H1 (cell line): Measurements from ENCODE around the gene ZNF280C. TPM values are rescaled to one million over a fixed set of nuclear protein-coding genes. Genes with fewer than 3 reads are reported as not detected.

Source experiments
- CTCF ChIA-PET: fragments of 300-600 bp; sonication (Branson Sonifier 250); formaldehyde crosslinking; loops from one replicate; lab custom pipeline; 2021; ENCODE audit not compliant: partially characterized antibody; lab: Charles Lee
- POLR2A ChIA-PET: fragments of 300-600 bp; sonication (Branson Sonifier 250); formaldehyde crosslinking; loops from one replicate; lab custom pipeline; 2021; ENCODE audit warnings: inconsistent platforms; ENCODE audit not compliant: partially characterized antibody; lab: Charles Lee
- DNase-seq, 2 experiments: peaks; one replicate each; pipeline versions ENCODE4 v3.0.0 to v3.0.0-alpha.2; 2010 to 2022; ENCODE audit warnings: low spot score in 2 of 2, low read depth in 1 of 2, mixed read lengths in 1 of 2
- FAIRE-seq: peaks from 2 replicates; lab custom pipeline; 2011; peaks lifted over from hg19 to GRCh38; lab: Jason Lieb, UNC
- H2AFZ ChIP-seq: 2 replicates; pipeline ENCODE4 v1.8.1; 2012; ENCODE audit warnings: low read length, inconsistent platforms
- H2AK5ac ChIP-seq: 2 replicates; pipeline ENCODE4 v1.6.1; 2013; ENCODE audit warnings: low read depth, low read length
- H2BK120ac ChIP-seq: replicated peaks from 2 replicates; pipeline ENCODE3; 2013; ENCODE audit warnings: low read depth, low read length, inconsistent platforms
- H2BK12ac ChIP-seq: 2 replicates; pipeline ENCODE4 v1.6.1; 2013; ENCODE audit warnings: low read depth, low read length
- H2BK15ac ChIP-seq: 2 replicates; pipeline ENCODE4 v1.6.1; 2013; ENCODE audit warnings: low read length
- H2BK20ac ChIP-seq: 2 replicates; pipeline ENCODE4 v1.6.1; 2013; ENCODE audit warnings: low read length
- H2BK5ac ChIP-seq: 2 replicates; pipeline ENCODE4 v1.6.1; 2013; ENCODE audit warnings: low read depth, low read length
- H3K14ac ChIP-seq: 2 replicates; pipeline ENCODE4 v1.6.1; 2013; ENCODE audit warnings: inconsistent platforms; ENCODE audit not compliant: insufficient read length
- H3K18ac ChIP-seq: 2 replicates; pipeline ENCODE4 v1.6.1; 2013; ENCODE audit warnings: low read length; ENCODE audit errors: extremely low read depth
- H3K23ac ChIP-seq: 2 replicates; pipeline ENCODE4 v1.6.1; 2013; ENCODE audit warnings: inconsistent platforms; ENCODE audit not compliant: insufficient read length
- H3K23me2 ChIP-seq: 2 replicates; pipeline ENCODE4 v1.6.1; 2013; ENCODE audit warnings: low read depth, low read length
- H3K27ac ChIP-seq: 2 replicates; pipeline ENCODE4 v1.6.1; 2011; ENCODE audit warnings: low read depth, low read length, inconsistent platforms
- H3K27me3 ChIP-seq, 4 experiments: replicated peaks in 1 of 4; 1 replicate in 1 of 4; 2 replicates in 3 of 4; pipeline versions ENCODE4 v1.6.1 to v1.8.1; 2011 to 2013; ENCODE audit warnings: low read length in 3 of 4, mild to moderate bottlenecking in 3 of 4, inconsistent platforms in 2 of 4, mixed read lengths in 2 of 4, moderate library complexity in 1 of 4; ENCODE audit not compliant: control insufficient read depth in 3 of 4, insufficient read depth in 3 of 4; ENCODE audit errors: extremely low read depth in 1 of 4
- H3K36me3 ChIP-seq, 4 experiments: 2 replicates each; pipeline versions ENCODE4 v1.6.1 to v1.8.1; 2011 to 2013; ENCODE audit warnings: mild to moderate bottlenecking in 4 of 4, low read length in 3 of 4, moderate library complexity in 2 of 4, control low read depth in 1 of 4, inconsistent platforms in 1 of 4; ENCODE audit not compliant: insufficient read depth in 4 of 4, control insufficient read depth in 2 of 4
- H3K4ac ChIP-seq: replicated peaks from 2 replicates; pipeline ENCODE3; 2013; ENCODE audit warnings: low read length, low read depth, mixed read lengths, inconsistent platforms; ENCODE audit not compliant: insufficient read length
- H3K4me1 ChIP-seq, 4 experiments: replicated peaks in 1 of 4; 1 replicate in 1 of 4; 2 replicates in 3 of 4; pipeline versions ENCODE4 v1.6.1 to v1.8.1; 2011 to 2013; ENCODE audit warnings: low read length in 3 of 4, inconsistent platforms in 2 of 4, mixed read lengths in 1 of 4; ENCODE audit not compliant: insufficient read depth in 4 of 4, control insufficient read depth in 3 of 4
- H3K4me2 ChIP-seq, 2 experiments: 2 replicates each; pipeline versions ENCODE4 v1.6.1 to v1.8.1; 2011 to 2013; ENCODE audit warnings: low read depth in 2 of 2, low read length in 2 of 2, control low read depth in 1 of 2, inconsistent platforms in 1 of 2, mild to moderate bottlenecking in 1 of 2; ENCODE audit not compliant: insufficient read depth in 1 of 2
- H3K4me3 ChIP-seq, 4 experiments: fragments of 200-600, 300-600 bp in 1 of 4; sonication (generic), shearing (Covaris generic), sonication (Bioruptor Twin) in 1 of 4; 2 replicates each; pipeline versions ENCODE4 v1.5.1 to v1.8.1; 2011 to 2016; ENCODE audit warnings: low read length in 4 of 4, low read depth in 3 of 4, control low read depth in 2 of 4, inconsistent platforms in 2 of 4, mild to moderate bottlenecking in 2 of 4, mixed read lengths in 1 of 4, moderate library complexity in 1 of 4; ENCODE audit not compliant: insufficient read depth in 2 of 4; ENCODE audit errors: extremely low read depth in 1 of 4
- H3K56ac ChIP-seq: replicated peaks from 2 replicates; pipeline ENCODE3; 2013; ENCODE audit warnings: low read depth, mild to moderate bottlenecking, mixed read lengths, low read length, inconsistent platforms; ENCODE audit not compliant: insufficient read length
- H3K79me1 ChIP-seq: 2 replicates; pipeline ENCODE4 v1.6.1; 2013; ENCODE audit warnings: low read depth, low read length, control low read depth
- H3K79me2 ChIP-seq, 2 experiments: 2 replicates each; pipeline versions ENCODE4 v1.6.1 to v1.8.1; 2012 to 2013; ENCODE audit warnings: low read length in 2 of 2, mild to moderate bottlenecking in 2 of 2, inconsistent platforms in 1 of 2; ENCODE audit not compliant: insufficient read depth in 2 of 2, control insufficient read depth in 1 of 2
- H3K9ac ChIP-seq, 4 experiments: replicated peaks in 1 of 4; 1 replicate in 1 of 4; 2 replicates in 3 of 4; pipeline versions ENCODE4 v1.6.1 to v1.8.1; 2011 to 2013; ENCODE audit warnings: low read depth in 3 of 4, low read length in 3 of 4, control low read depth in 2 of 4, mild to moderate bottlenecking in 2 of 4, moderate library complexity in 2 of 4, inconsistent platforms in 1 of 4; ENCODE audit errors: extremely low read depth in 1 of 4
- H3K9me3 ChIP-seq, 2 experiments: 2 replicates each; pipeline versions ENCODE4 v1.6.1 to v1.8.1; 2012 to 2013; ENCODE audit warnings: mild to moderate bottlenecking in 2 of 2, moderate library complexity in 2 of 2, control low read depth in 1 of 2, inconsistent platforms in 1 of 2, low read depth in 1 of 2, low read length in 1 of 2, mixed read lengths in 1 of 2; ENCODE audit not compliant: insufficient read depth in 2 of 2
- H4K20me1 ChIP-seq, 2 experiments: replicated peaks in 1 of 2; 2 replicates each; pipeline versions ENCODE3 to v1.8.1; 2011 to 2013; ENCODE audit warnings: inconsistent platforms in 2 of 2, low read length in 2 of 2, mild to moderate bottlenecking in 1 of 2; ENCODE audit not compliant: insufficient read depth in 2 of 2, control insufficient read depth in 1 of 2
- H4K5ac ChIP-seq: 2 replicates; pipeline ENCODE4 v1.6.1; 2013; ENCODE audit warnings: low read length, low read depth, mixed read lengths, inconsistent platforms; ENCODE audit not compliant: insufficient read length
- H4K8ac ChIP-seq: 2 replicates; pipeline ENCODE4 v1.8.0; 2013; ENCODE audit warnings: mild to moderate bottlenecking, moderate library complexity, low read length, inconsistent platforms; ENCODE audit not compliant: insufficient read depth; ENCODE audit errors: extremely low read depth
- H4K91ac ChIP-seq: replicated peaks from 2 replicates; pipeline ENCODE3; 2013; ENCODE audit warnings: low read length, mixed read lengths, inconsistent platforms; ENCODE audit not compliant: insufficient read length
- WGBS, 2 experiments: shearing (Covaris generic) in 1 of 2; methylation state at CpG; one replicate each; pipeline versions ENCODE4 v1.1.6 to v1.1.7; 2013 to 2015; ENCODE audit warnings: low lambda C conversion rate in 2 of 2, mixed read lengths in 2 of 2, inconsistent platforms in 1 of 2, low coverage in 1 of 2, missing lambda C conversion rate in 1 of 2; ENCODE audit not compliant: insufficient replicate concordance in 2 of 2, insufficient coverage in 1 of 2, insufficient read length in 1 of 2; ENCODE audit errors: extremely low coverage in 1 of 2, missing lambda C conversion rate in 1 of 2; 5-methylcytosine and 5-hydroxymethylcytosine counted together
- polyA plus RNA-seq, 7 experiments: library from polyadenylated mRNA; depleted of rRNA in 3 of 7; stranded (reverse) in 5 of 7; unstranded in 2 of 7; fragments of >200 nt in 5 of 7; fragments of 200-250 nt in 2 of 7; gene quantifications; 1 replicate in 5 of 7; 2 replicates in 1 of 7; 4 replicates in 1 of 7; pipeline versions ENCODE4 v1.2.1 to v1.2.3, GENCODE V29; 2011 to 2013; ENCODE audit warnings: missing spikeins in 2 of 7, mixed read lengths in 2 of 7
- total RNA-seq: library from RNA; stranded (reverse); fragmentation: NEBNext Ultra II Directional; extraction: Animal tissue kit (Norgen Biotek cat#: 25700); gene quantifications from 2 replicates; pipeline ENCODE4 v1.2.1, GENCODE V29; 2021

Gene ZNF280C
- total and polyA plus RNA-seq, 2 of the 8 experiments (the other 6 are each of a cell fraction or from before 2014, with no cell fraction given), result 8.4 to 13.4 TPM

DNA sequence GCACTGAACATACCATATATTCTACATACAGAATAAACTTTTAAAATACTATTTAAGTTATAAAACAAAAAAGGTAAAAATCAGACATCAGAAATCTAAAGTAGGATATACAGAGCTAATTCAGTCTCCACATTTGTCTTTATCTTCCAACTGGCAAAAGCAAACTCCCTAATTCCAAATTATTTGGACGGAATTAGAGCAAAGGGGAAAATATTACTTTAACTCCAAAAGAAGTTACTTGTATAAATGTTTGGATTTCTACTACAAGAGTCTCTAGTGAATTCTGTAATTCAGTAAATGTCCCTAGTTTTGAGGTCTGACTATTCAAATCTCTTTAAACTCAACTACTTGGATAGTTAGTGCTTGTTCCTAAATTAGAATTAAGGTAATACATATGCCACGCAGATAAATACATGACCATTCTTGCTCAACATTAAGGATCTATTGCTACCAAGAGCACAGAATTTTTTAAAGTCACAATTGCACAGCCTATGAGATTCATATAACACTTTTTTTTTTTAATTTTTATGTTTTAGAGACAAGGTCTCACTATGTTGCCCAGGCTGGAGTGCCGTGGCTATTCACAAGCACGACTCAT is 7.3 kb downstream of the ZNF280C start:
- H3K23ac ChIP-seq, result no peak overlapping the region
- no peak overlapping the region for H3K27ac ChIP-seq
- no peaks in the 10 kb centered on the region for H3K27me3 ChIP-seq
- ChIA-PET POLR2A (no interaction called here), CTCF (no interaction called here)
- no peak overlapping the region for H3K4ac ChIP-seq
- H3K4me1 ChIP-seq, result no peaks in the 10 kb centered on the region; a peak in 1 of 7 replicates
- no peak for FAIRE-seq
- H4K8ac ChIP-seq, result no peak overlapping the region
- H3K79me1 ChIP-seq, result no peaks in the 10 kb centered on the region; the same call in 1 of the 2 replicates
- H3K9me3 ChIP-seq, result no peaks in the 10 kb centered on the region
- no peak overlapping the region for H2BK15ac ChIP-seq
- H2BK5ac ChIP-seq, result no peak overlapping the region
- DNase-seq, result no peak
- H2BK20ac ChIP-seq, result no peak overlapping the region
- H3K18ac ChIP-seq, result no peak overlapping the region
- H3K4me3 ChIP-seq, result no peak overlapping the region
- 100% methylated on average over 4 of the region's 4 CpGs; no CpG with 5 or more reads in 1 of the 2 experiments for WGBS, 2 experiments
- peaks cover 0 to 53% of the 10 kb centered on the region in 2 experiments; a peak in 3 of 4 replicates for H3K79me2 ChIP-seq
- H2AK5ac ChIP-seq, result no peak overlapping the region
- no peak overlapping the region for H3K56ac ChIP-seq
- H2BK120ac ChIP-seq, result no peak overlapping the region
- H2AFZ ChIP-seq, result no peak overlapping the region
- no peak overlapping the region for H3K4me2 ChIP-seq
- H3K14ac ChIP-seq, result no peak overlapping the region
- H4K5ac ChIP-seq, result no peak overlapping the region
- no peak overlapping the region for H4K91ac ChIP-seq
- H3K36me3 ChIP-seq, result peaks cover 0 to 10% (median 0%) of the 10 kb centered on the region in 4 experiments; a peak in 2 of 8 replicates
- H2BK12ac ChIP-seq, result no peak overlapping the region
- H3K23me2 ChIP-seq, result no peaks in the 10 kb centered on the region
- H3K9ac ChIP-seq, result no peak overlapping the region
- H4K20me1 ChIP-seq, result no peaks in the 10 kb centered on the region
